ENCODE measurements around the gene PZP.
"Not testable (repeated sequence)": the region's sequence is repeated elsewhere in the genome, so short reads cannot be mapped to it uniquely, and the experiment has no call there.

PZP gene

DNA sequence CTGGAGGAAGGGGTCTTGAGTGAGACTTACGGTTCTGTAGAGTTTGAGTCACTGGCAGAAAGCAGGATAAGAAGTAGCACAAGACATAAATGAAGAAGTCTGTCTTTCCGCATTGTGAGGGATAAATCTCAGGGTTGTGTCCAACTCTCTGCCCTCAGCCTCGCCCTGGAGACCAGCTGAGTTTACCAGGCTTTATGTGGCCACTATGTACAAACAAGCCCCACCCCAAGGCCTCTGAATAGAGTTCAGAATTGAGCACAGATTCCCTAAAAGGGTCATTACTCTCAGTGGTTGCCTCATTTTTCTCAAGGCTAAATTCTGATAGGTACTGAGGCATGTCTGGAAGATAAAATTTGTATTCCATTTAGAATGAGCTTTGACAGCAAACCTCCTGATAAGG is at the start of gene PZP:
TSS of gene PZP (minus strand) at position 167 of the 400 bp plus-strand sequence. CDS start at position 113, 54 bp downstream.
- DNase-seq: no peak

DNA sequence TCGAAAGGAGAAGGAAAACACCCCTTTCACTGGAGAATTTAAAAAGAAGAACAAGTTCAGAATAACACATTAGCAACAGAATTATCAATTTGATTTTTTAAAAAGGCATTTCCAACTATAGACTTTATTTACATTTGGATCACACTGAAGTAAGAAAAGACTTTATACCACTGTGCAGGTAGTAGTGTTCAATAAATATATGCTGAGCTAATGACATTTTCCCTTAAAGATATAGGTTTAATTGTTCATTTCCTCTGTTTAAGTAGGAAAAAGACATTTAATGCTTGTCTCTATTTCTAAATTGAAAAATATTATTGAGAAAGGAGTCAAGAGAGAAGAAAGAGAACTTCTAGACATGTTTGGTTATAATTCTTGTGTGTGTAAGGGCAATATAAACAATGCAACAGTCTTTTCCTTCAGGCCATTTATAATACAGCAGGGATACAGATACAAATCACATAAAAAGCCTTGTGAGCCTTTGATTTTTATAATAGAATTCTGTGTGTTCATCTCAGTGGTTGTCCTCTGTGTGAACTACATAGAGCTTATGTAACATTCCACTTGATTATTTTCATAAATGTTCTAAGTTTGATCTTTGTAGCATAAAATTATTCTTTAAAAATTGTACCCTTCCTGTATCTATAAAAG is 48.7 kb upstream of the PZP start:
- no peak for DNase-seq

DNA sequence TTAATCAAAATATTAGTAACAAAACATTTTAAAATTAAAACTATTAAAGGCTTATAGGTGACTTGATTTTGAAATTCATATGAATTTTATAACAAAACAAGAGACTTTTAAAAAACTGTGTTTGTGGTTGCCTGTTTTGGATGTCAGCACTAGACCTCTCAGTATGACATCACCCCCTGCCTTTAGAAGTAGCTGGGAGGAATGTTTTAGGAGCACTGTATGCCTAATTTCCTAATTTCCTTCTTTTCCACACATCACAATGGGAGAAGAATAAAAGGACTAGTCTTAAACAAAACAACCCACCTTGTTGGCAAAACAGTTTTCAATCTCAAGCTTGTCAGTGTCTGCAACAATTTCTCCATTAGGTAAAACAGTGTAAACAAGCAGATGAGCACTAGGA is 48.1 kb upstream of the PZP start:
- no peak for DNase-seq

DNA sequence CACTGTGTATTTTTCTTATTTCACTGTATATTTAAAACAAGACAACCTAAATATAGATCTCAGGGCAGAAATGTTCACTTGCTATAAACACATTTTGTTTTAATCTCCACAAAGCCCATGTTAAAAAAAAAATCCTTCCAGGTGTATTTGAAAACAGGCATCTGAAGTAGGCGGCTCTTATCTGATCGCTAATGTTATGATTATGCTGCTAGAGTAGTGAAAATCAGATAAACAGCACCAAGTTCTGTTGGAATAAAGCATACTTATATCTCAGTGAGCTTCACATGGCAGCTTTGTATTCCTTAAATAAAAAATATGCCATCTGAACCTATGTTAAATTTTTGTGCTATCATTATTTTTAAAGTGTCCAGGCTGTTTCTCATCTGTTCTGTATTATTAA is 47.6 kb upstream of the PZP start:
- DNase-seq: no peak

DNA sequence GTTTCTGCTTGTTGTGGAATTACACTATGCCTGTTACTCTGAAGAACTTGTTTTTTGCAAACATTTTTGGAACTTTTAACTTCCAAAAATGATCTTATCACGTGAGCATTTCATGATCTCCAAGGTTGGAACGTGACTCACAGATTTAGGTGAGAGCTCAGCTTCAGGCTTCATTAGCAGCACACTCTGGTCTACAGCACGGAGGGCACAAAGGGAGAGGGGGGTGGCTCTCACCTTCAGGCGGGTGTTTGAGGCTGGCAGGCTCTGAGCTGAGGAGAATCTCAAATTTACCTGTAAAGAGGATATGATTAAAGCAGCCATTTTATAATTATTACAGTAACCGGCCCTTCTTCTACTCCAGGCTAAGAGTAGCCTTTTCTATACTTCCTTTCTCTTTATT is 45.3 kb upstream of the PZP start:
- DNase-seq: no peak

DNA sequence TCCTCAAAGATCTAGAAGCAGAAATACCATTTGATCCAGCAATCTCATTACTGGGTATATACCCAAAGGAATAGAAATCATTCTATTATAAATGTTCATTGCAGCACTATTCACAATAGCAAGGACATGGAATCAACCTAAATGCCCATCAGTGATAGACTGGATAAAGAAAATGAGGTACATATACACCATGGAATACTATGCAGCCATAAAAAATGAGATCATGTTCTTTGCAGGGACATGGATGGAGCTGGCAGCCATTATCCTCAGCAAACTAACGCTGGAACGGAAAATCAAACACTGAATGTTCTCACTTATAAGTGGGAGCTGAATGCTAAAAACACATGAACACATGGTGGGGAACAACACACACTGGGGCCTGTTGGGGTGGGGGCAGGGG is 44.6 kb upstream of the PZP start:
- DNase-seq: not testable (repeated sequence)

DNA sequence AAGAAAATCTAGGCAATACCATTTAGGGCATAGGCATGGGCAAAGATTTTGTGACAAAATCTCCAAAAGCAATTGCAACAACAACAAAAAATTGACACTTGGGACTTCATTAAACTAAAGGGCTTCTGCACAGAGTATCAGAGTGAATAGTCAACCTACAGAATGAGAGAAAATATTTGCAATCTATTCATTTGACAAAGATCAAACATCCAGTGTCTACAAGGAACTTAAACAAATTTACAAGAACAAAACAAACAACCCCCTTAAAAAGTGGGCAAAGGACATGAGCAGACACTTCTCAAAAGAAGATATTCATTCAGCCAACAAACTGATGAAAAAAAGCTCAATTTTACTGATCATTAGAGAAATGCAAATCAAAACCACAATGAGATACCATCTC is 44.1 kb upstream of the PZP start:
- DNase-seq: no peak

DNA sequence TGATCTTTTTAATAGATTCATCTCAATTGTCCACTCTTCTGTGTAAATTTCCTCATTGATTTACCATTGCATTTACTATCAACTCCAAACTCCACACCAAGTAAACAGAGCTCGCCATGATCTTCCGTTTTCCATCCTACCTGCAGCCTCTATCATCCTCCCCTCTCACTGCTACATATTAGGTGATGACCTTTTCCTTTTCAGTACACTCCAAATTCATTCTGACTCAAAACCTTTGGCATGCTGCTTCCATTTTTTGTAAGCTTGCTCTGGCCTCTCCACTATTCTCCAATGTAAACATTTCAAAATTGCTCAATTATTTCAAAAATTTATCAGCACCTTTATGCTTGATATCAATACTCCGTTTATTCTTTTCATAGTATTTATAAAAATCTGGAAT is 40.2 kb upstream of the PZP start:
- DNase-seq: no peak

DNA sequence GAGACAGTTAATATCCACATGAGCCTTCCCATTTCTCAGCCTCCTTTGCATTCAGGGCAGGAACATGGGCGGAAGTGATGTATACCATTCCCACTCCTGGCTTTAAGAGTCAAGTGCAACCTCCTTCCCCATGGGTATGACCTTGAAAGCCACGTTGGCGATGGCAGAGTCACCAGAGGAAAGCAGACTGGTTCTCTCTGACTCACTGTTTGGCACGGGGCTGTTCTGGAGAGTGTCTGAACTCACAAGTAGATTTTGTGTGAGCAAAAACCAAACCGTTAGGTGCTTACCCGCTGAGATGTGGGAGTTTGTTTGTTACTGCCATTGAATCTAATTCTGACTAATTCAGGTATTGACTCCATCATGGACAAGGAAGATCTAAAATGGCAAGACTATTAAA is 36.7 kb upstream of the PZP start:
- no peak for DNase-seq

DNA sequence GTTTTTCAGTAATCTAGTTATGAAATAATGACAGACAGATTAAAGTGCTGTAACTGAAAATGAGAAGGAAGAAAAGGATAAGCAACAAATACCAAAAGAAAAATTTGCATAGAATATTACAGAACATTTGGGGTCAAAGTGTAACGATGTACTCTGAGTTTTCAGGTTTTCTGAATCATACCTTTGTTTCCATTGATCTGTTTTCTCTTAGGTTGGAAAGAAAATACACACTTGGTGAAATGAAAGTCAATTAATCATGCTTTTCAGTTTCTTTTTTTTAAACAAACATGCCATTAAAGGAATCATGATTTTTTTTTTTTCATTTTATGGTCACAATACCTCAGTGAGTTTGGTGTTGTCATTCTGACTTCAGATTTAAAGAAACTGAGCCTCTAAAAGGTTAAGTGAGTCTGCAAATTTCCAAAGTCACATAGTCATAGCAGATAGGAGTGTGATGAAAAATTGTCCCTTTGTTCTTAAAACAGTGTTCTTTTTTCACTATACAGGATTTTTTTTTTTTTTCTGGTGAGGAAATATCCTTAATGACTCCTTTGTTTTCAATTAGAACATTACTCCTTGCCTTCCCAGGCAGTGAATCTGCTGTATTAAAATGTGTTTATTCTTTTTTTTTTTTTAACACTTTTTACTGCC is 35.9 kb upstream of the PZP start:
- no peak for DNase-seq

DNA sequence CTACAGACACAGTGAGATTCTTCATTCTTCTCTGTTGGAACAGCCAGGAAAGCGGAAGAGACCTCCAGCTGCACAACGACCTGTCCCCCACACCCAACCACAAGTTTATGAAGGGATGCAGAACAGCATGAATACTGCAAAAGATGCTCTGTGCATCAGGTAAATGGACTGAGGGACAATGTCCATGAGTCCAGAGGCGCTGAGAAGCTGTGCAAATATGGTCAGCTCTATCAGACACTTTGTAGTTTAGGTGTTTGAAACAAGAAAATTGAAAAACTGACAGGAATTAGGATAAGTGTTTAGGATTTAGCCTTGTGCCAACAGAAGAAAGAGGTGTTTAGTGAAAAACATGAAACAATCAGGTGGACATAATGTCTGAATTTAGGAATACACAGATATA is 33.1 kb upstream of the PZP start:
- no peak for DNase-seq

DNA sequence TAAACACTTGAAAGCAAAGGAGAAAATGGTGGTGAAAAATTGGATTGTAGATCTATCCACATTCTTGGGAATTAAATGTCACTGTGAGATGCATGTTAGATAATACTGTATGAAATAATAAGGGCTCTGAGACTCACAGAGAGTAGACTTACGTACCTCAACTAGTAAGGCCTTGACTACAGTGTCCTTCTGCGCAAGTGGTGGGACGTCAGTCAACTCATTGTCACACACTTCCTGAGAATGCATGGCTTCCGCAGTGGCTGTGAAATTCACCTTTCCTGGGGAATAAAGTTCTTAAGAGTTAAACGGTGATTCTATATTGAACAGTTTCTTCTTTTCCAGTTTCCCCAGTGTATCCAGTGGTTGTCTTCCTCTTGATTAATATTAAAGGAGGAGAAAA is 32.6 kb upstream of the PZP start:
- DNase-seq: no peak

DNA sequence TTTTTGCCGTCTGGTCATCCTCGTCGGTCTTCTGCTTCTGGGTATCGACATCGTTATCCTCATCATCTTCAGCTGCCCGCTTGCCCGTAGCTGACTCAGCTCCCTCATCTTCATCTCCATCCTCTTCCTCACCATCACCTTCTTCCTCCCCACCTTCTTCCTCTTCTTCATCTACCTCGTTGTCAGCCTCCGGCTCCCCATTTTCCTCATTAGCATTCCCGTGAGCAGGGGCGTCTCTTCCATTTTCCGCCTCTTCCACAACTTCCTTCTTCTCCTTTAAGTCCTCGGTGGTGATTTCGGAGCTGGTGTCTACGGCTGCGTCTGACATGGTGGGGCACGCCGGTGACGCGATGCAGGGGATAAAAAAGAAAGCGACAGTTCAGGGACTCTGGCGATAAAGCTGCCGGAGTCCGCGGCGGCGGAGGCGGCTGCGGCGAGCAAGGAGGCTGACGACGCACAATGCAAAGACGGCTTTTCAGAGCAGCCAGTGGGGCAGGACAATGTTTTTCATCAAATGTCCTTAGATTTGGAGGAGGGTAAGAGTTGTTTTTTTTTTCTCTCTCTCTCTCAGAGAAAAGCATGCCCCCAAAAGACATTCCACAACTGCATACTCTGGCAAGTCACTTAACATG is 31.9 kb upstream of the PZP start:
- not testable (repeated sequence) for DNase-seq

DNA sequence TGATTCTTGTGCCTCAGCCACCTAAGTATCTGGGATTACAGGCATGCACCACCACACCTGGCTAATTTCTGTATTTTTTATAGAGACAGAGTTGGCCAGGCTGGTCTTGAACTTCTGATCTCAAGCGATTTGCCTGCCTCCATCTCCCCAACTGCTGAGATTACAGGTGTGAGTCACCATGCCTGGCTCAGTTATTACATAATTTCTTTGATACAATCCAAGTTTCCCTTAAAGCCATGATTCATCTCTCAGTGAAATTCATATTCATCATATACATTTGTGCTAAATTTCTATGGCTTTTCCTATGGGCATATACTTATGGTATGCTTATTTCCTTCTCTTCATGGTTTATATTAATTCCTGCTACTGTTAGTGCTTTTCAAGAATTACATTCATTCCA is 29.1 kb upstream of the PZP start:
- DNase-seq: no peak

DNA sequence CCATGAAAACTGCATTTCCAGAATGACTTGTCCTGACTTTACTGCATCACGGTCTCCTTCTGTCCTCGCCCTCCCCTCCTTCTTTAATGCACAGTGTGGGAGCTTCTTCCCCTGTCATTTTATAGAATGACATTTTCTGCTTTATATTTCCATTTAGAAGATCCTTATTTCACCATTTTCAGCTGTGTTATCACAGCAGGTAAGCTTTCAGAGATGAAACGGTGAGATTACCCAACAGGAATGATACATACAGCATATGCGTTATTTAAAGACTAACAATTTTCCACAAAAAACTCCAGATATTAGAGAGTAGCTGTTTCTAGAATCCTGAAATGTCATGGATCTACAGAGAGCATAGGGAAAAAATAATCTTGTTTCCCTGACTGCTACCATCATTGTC is 27.3 kb upstream of the PZP start:
- DNase-seq: no peak

DNA sequence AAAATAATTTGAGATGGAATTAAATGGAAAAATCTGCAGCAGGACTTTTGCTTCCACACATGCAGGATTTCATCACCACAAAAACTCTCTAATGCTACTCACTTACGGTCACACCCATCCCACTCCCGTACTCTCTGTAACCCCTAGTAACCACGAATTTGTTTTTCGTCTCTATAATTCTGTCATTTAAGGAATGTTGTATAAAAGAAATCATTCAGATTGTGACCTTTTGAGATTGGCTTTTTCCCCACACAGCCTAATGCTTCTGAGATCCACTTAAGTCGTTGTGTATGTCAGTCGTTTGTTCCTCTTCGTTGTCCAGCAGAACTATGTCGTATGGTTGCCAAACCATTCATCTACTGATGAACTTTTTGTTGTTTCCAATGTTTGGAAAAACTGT is 19.8 kb upstream of the PZP start:
- DNase-seq: no peak

DNA sequence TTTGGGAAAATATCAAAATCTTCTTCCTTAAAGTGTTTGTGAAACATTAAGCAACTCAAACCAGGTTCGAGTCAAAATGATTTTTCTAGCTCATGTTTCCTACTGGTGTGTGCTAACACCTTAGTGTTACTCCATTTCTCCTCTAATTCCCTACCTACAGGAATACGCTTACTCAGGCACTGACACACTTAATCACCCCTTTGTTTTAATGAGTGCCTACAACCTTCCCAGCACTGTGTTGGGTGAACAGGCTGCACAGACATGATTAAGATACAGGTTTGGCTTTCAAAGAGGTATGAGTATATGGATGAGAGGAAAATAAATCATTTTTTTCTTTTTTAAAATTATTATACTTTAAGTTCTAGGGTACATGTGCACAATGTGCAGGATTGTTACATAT is 15.6 kb upstream of the PZP start:
- DNase-seq: no peak

DNA sequence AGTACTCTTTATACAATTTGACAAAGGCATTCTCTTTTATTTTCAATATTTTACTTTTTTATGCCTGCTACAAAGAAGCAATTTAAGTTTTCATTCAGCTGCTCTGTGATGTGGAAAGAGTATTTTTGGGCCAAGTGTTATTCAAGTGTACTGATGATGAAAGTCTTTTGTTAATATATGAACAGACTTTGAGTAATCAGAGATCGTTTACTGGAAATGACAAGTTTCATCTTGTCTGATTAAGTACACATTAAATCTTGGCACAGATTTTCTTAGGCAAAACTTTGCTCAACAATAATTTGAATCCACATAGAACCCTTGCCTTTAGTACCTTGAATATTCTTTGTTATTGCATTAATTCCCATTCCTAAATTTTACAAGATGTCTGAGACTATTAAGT is 13.3 kb upstream of the PZP start:
- DNase-seq: no peak

DNA sequence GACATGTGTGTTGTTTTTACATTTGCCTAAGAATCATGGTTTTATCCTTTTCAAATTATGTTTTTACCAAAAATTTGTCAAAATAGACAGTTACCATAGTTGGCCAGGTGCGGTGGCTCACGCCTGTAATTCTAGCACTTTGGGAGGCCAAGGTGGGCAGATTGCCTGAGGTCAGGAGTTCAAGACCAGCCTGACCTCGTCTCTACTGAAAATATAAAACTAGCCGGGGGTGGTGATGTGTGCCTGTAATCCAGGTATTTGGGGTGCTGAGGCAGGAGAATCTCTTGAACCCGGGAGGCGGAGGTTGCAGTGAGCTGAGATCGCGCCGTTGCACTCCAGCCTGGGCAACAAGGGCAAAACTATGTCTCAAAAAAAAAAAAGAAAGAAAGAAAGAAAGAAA is 12.8 kb upstream of the PZP start:
- not testable (repeated sequence) for DNase-seq

DNA sequence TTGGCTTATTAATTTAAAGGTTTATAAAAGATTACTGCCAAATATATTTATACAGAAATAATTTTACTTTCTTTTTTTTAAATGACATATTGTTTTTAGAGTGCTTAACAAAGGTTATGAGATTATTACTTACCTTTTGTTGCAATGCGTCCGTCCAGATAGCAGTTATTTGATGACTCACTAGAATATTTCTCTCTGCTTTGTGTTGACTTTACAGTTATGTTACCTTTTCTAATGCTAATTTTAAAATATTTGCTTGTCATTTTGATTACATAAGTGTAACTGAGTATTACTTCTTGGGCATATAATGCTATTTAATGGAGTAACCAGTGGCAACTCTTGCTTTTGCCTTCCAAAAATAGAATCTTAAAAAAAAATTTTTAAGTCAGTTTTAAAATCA is 6.3 kb upstream of the PZP start:
- DNase-seq: no peak

DNA sequence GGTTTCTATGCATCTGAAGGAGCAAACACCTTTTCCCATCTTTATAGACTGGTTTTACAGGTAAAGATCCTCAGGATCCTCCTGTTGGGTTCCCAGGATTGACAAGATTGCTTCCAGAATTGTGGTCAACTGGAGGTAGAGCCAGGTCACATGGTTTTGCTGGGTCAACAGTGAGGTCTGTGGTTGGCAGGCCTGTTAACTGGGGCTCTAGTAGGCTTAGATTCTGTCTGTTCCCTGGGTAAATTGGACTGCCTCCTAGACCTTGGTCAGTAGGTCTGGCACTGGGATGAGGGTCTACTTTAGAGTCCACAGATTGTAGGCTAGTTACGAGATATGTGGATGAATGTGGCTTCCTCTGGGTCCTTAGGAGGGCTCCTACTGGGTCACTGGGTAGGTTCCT is 3.5 kb upstream of the PZP start:
- DNase-seq: no peak

DNA sequence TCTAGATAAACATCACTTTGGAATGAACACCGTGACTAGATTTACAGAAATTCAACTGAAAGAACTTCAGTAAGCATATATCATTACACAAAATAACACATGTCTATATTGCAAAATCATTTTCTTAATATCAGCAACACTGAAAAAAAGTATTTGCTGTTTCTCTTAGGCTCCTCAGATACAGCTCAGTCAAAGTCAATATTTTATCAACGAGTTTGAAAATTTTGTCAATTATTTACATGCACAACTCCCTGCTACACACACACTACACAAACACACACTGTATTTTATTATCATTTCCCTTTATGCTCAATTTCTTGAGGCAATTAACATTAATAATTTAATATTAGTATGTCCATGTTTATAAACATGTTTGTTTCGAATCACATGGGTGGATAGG is 3.8 kb downstream of the PZP start:
- no peak for DNase-seq

DNA sequence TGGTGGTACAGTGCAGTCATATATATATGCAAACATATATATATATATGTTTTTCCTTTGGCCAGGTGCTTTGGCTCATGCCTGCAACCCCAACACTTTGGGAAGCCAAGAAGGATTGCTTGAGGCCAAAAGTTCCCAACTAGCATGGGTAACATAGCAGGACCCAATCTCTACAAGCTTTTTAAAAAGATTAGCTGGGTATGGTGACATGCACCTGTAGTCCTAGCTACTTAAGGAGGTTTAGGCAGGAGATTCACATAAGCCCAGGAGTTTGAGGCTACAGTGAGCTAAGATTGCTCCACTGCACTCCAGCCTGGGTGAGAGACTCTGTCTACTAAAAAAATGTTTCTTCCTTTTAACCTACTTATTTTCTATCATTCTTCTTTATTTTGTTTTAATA is 10.2 kb downstream of the PZP start:
- DNase-seq: no peak

DNA sequence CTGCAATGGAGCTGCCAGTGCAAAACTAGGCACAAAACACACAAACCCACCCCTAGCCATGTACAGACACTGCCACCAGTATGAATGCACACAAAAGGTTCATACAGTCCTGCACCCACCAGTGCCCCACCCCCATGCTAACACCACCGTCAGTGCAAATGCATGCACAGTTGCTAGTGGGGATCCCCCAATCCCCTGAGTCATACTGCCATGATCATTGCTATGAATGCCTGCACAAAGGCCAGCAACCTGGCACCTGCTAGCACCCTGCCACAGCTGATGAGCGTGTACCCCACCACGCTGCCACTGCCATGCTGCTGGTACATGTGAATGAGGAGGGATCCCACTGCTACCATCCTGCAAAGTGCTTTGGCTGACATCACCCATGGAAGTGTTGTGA is 23.9 kb downstream of the PZP start:
- DNase-seq: no peak

DNA sequence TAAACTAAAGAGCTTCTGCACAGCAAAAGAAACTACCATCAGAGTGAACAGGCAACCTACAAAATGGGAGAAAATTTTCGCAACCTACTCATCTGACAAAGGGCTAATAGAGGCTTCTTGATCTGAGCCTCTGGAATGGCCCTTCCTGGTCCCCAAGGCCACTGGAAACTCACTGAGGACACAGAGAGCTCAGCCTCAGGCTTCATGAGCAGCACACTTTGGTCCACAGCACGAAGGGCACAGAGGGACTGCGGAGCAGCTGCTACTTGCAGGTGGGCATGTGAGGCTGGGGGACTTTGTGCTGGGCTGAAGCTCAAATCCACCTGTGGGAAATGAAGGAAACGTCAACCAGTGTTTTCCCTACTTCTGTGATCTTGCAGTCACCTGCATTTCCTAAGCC is 27.4 kb downstream of the PZP start:
- DNase-seq: no peak

All from NK-92 treated with Interleukin-12 subunit alpha and Interleukin-12 subunit beta, amount 100 ng/mL, for 24 hours (cell line).